ENCODE results near the gene ARID1B.

The ARID1B gene

DNA sequence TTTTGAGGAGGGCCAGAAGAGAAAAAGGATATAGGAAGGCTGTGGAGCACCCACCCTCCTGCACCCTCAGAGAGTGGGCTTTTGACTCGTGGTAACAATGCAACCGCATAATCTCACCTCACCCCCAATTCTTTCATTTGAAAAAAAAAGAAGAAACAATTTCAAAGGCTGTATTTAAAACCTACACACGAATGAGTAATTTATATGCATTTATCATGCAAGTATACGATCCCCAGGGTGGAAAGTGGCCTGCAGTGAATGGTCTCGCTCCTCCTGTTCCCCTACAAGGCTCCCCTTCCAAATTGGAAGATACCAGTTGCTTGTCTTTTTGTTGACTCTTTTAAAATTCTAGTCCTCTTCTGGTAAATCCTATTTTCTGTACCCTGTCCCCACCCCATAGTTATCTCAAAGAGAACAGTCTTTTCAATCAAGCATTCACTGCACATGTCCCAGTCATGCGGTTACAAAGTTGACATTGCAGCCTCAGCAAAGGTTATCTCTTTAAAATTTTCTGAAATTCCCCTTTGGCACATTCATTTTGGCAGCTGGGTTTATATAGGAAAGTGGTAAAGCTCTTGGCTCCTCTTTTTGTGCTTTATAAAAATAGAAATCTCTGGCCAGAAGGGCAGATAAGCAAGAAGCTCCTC, 110.6 kb downstream of the ARID1B start:
- TF ChIP-seq CTCF (conservative IDR thresholded peaks at IDR 0.05) (no peak), ZFX (IDR thresholded peaks at IDR 0.05) (no peak)
- H3K27ac ChIP-seq: no peak overlapping the region

GRCh38 chr6:156889469-156889868, 112.3 kb downstream of the ARID1B start:
- TF ChIP-seq ZFX (IDR thresholded peaks at IDR 0.05) (no peak), CTCF (conservative IDR thresholded peaks at IDR 0.05) (no peak)
- no peak overlapping the region for H3K27ac ChIP-seq

GRCh38 chr6:156889986-156890385, 112.8 kb downstream of the ARID1B start:
- TF ChIP-seq CTCF (conservative IDR thresholded peaks at IDR 0.05) (no peak), ZFX (IDR thresholded peaks at IDR 0.05) (no peak)
- H3K27ac ChIP-seq: no peak overlapping the region

DNA sequence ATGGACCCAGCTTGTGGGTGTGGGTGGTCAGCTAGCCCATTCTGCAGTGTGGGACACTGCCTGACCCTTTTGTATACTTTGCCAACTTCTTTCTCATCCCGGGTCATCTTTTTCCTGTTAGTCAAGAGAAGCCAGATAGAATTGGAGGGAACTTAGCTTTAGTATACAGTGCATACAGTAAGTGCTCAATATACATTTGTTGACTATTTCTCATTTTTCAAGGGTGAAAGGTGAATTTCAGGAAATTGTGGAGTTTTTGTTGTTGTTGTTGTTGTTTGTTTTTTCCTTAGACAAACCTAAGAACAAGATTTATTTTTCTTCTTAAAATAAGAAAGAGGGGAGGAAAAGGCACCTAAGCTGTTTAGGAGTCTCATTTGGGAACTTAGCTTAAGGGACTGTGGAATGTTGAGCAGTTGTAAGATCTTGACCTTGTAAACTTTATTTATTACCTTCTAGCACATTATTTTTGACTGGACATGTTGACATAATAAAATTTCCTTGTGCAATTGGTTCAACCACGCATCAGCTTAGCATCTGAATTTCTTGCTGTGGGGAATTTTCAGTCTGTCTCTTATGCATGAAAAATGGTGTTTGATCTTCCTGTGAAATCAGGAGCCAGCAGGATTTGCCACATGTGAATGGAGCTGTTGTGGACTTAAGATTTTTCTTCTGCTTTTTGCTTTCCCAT, 113.6 kb downstream of the ARID1B start:
- no peak overlapping the region for H3K27ac ChIP-seq
- TF ChIP-seq CTCF (conservative IDR thresholded peaks at IDR 0.05): no peak
- no peak for TF ChIP-seq ZFX (IDR thresholded peaks at IDR 0.05)

- no peak for TF ChIP-seq CTCF (conservative IDR thresholded peaks at IDR 0.05)
- TF ChIP-seq ZFX (IDR thresholded peaks at IDR 0.05): no peak
- H3K27ac ChIP-seq: no peak overlapping the region
Observed at GRCh38 chr6:156897907-156898531, 120.8 kb downstream of the ARID1B start.

DNA sequence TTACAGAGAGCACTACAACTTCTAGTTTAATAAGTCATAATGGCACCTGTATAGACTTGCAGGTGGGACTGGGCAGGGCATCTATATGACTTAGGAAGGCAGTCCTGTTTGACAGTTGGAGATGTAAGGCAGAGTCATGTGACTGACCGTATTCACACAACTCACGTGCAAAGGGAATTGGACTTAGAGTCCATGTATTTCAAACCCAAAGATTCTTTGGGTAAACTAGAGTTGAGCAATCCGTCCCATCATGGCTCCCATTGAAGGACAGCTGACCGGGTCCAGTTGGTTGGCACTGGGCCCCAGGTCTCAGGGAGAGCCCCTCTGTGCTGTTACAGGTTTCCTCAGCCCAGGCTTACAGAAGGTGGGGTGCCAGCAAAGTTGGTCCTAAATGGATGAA, 121.9 kb downstream of the ARID1B start:
- H3K27ac ChIP-seq: no peak overlapping the region

More for the DNA sequence above, 121.9 kb downstream of the ARID1B start:
- TF ChIP-seq ZFX (IDR thresholded peaks at IDR 0.05): no peak
- no peak for TF ChIP-seq CTCF (conservative IDR thresholded peaks at IDR 0.05)
